Activated CD4-positive, alpha-beta T cell treated with anti-CD3 and anti-CD28 coated beads, Interleukin-2, amount 50 U/mL, for 1 hour (primary cell): Measurements from ENCODE around the gene GUCY2D.

Experiments used
- DNase-seq: peaks from one replicate; pipeline ENCODE4 v3.0.0-alpha.2; 2020

The GUCY2D gene

GRCh38 chr17:8068736-8069586, 66.5 kb downstream of the GUCY2D start:
- DNase-seq, result no peak

GRCh38 chr17:8069587-8069860, 67.1 kb downstream of the GUCY2D start:
- no peak for DNase-seq
